Neural cell (in vitro differentiated cells): ENCODE results near the gene MAIP1. TPM values are rescaled to one million over a fixed set of nuclear protein-coding genes. Genes with fewer than 3 reads are reported as not detected.

ENCODE experiments used
- H2AFZ ChIP-seq: fragments of 200-600, 300-800 bp; sonication (generic), shearing (Covaris generic); 2 replicates; pipeline ENCODE4 v1.6.0; 2014; ENCODE audit warnings: low read depth, mild to moderate bottlenecking, antibody characterized with exemption, low read length, moderate library complexity
- H3F3A ChIP-seq: fragments of 200-600 bp; shearing (Covaris generic); 2 replicates; pipeline ENCODE4 v1.6.1; 2016; ENCODE audit warnings: mild to moderate bottlenecking, moderate library complexity, mixed read lengths, antibody characterized with exemption, low read length; ENCODE audit not compliant: insufficient read depth, poor library complexity, severe bottlenecking
- H3K27ac ChIP-seq: fragments of 200-600, 300-800 bp; sonication (generic), shearing (Covaris generic); 2 replicates; pipeline ENCODE4 v1.5.1; 2014; ENCODE audit warnings: mild to moderate bottlenecking, low read length, moderate library complexity
- H3K27me3 ChIP-seq: fragments of 300-800, 200-600 bp; sonication (generic), shearing (Covaris generic); 2 replicates; pipeline ENCODE4 v1.6.0; 2014; ENCODE audit warnings: mild to moderate bottlenecking, low read depth, low read length, moderate library complexity; ENCODE audit not compliant: insufficient read depth
- H3K36me3 ChIP-seq: fragments of 300-800, 200-600 bp; sonication (generic), shearing (Covaris generic); 2 replicates; pipeline ENCODE4 v1.5.1; 2014; ENCODE audit warnings: mild to moderate bottlenecking, antibody characterized with exemption, low read length, moderate library complexity; ENCODE audit not compliant: insufficient read depth
- H3K4me2 ChIP-seq: fragments of 300-800, 200-600 bp; sonication (generic), shearing (Covaris generic); 2 replicates; pipeline ENCODE4 v1.6.0; 2014; ENCODE audit warnings: mild to moderate bottlenecking, low read length
- H3K4me3 ChIP-seq: fragments of 300-800, 200-600 bp; sonication (generic), shearing (Covaris generic); 2 replicates; pipeline ENCODE4 v1.5.1; 2014; ENCODE audit warnings: mild to moderate bottlenecking, low read length, moderate library complexity
- H3K79me2 ChIP-seq: fragments of 200-600 bp; shearing (Covaris generic); replicated peaks from 2 replicates; pipeline ENCODE4 v1.6.0; 2014; ENCODE audit warnings: mild to moderate bottlenecking, low read length, moderate library complexity; ENCODE audit not compliant: insufficient read depth
- H3K9ac ChIP-seq: fragments of 300-800, 200-600 bp; sonication (generic), shearing (Covaris generic); 2 replicates; pipeline ENCODE4 v1.6.1; 2016; ENCODE audit warnings: mild to moderate bottlenecking, low read length, mixed read lengths
- H3K9me2 ChIP-seq: fragments of 200-600 bp; shearing (Covaris generic); 2 replicates; pipeline ENCODE4 v1.6.1; 2016; ENCODE audit warnings: mild to moderate bottlenecking, low read length, mixed read lengths; ENCODE audit not compliant: insufficient read depth
- H3K9me3 ChIP-seq: fragments of 200-600, 300-800 bp; sonication (generic), shearing (Covaris generic); 2 replicates; pipeline ENCODE4 v1.6.1; 2016; ENCODE audit warnings: mild to moderate bottlenecking, mixed run types, low read length, moderate library complexity, mixed read lengths
- H4K20me1 ChIP-seq: fragments of 200-600 bp; shearing (Covaris generic); 2 replicates; pipeline ENCODE4 v1.6.1; 2016; ENCODE audit warnings: mild to moderate bottlenecking, mixed run types; ENCODE audit not compliant: insufficient read depth
- CTCF ChIP-seq: fragments of 450-650 bp; IDR thresholded peaks from 2 replicates; pipeline ENCODE4 v1.5.1; 2014; ENCODE audit warnings: antibody characterized with exemption, mild to moderate bottlenecking, moderate library complexity; ENCODE audit not compliant: poor library complexity, severe bottlenecking
- EP300 ChIP-seq: fragments of 450-650 bp; conservative IDR thresholded peaks from 2 replicates; pipeline ENCODE4 v1.6.1; 2014; ENCODE audit warnings: antibody characterized with exemption, mild to moderate bottlenecking, moderate library complexity; ENCODE audit not compliant: poor library complexity, severe bottlenecking
- EZH2 ChIP-seq: fragments of 200-600, 300-800 bp; shearing (Covaris generic), sonication (generic); IDR thresholded peaks from 2 replicates; pipeline ENCODE4 v1.6.1; 2014; ENCODE audit warnings: antibody characterized with exemption, low read length, borderline replicate concordance, mild to moderate bottlenecking; ENCODE audit not compliant: insufficient read depth, poor library complexity, severe bottlenecking
- MXI1 ChIP-seq: fragments of 450-650 bp; conservative IDR thresholded peaks from 2 replicates; pipeline ENCODE4 v1.6.1; 2014; ENCODE audit warnings: antibody characterized with exemption, mild to moderate bottlenecking; ENCODE audit not compliant: poor library complexity, severe bottlenecking
- POLR2AphosphoS5 ChIP-seq: IDR thresholded peaks from 2 replicates; pipeline ENCODE4 v1.6.1; 2012
- RAD21 ChIP-seq: fragments of 450-650 bp; conservative IDR thresholded peaks from 2 replicates; pipeline ENCODE4 v1.6.1; 2014; ENCODE audit warnings: antibody characterized with exemption, mild to moderate bottlenecking, moderate library complexity
- REST ChIP-seq: IDR thresholded peaks from 2 replicates; pipeline ENCODE4 v1.6.1; 2012; ENCODE audit warnings: borderline replicate concordance
- SMC3 ChIP-seq: fragments of 450-650 bp; conservative IDR thresholded peaks from 2 replicates; pipeline ENCODE4 v1.6.1; 2014; ENCODE audit warnings: antibody characterized with exemption, mild to moderate bottlenecking, moderate library complexity; ENCODE audit not compliant: poor library complexity
- TAF1 ChIP-seq: IDR thresholded peaks from 2 replicates; pipeline ENCODE4 v1.6.1; 2012; ENCODE audit warnings: low read depth
- polyA plus RNA-seq: library from polyadenylated mRNA; depleted of rRNA; stranded (reverse); fragments of >200 nt; gene quantifications from 2 replicates; pipeline ENCODE4 v1.2.3, GENCODE V29; 2014

MAIP1 gene
- polyA plus RNA-seq, 1 donor from 2014 or later = 24.1 TPM

- no peak overlapping the region for H3K4me2 ChIP-seq
- H2AFZ ChIP-seq = no peak overlapping the region
- H3K4me3 ChIP-seq = no peak overlapping the region
- no peaks in the 10 kb centered on the region for H3K27me3 ChIP-seq
- no peak overlapping the region for H3K27ac ChIP-seq
- no peaks in the 10 kb centered on the region for H3K9me3 ChIP-seq
- no peaks in the 10 kb centered on the region for H3K79me2 ChIP-seq
- H3K9ac ChIP-seq = no peak overlapping the region
- no peaks in the 10 kb centered on the region for H3K9me2 ChIP-seq
- TF ChIP-seq TAF1 = no peak
- TF ChIP-seq SMC3 = no peak
- no peak for TF ChIP-seq RAD21
- H4K20me1 ChIP-seq = no peaks in the 10 kb centered on the region
- no peaks in the 10 kb centered on the region for H3K36me3 ChIP-seq
- H3F3A ChIP-seq = no peaks in the 10 kb centered on the region
These were observed 32.8 kb downstream of the MAIP1 start for GRCh38 chr2:199988151-199988550.

- Histone ChIP-seq H3K4me3 (no peak overlapping the region), H3K36me3 (no peaks in the 10 kb centered on the region), H3F3A (no peaks in the 10 kb centered on the region), H3K27me3 (no peaks in the 10 kb centered on the region), H3K9me3 (no peaks in the 10 kb centered on the region), H3K27ac (no peak overlapping the region), H3K9ac (no peak overlapping the region), H2AFZ (no peak overlapping the region), H3K4me2 (no peak overlapping the region), H4K20me1 (no peaks in the 10 kb centered on the region), H3K79me2 (no peaks in the 10 kb centered on the region), H3K9me2 (no peaks in the 10 kb centered on the region)
- TF ChIP-seq REST (no peak), MXI1 (no peak)
These were observed 34.4 kb downstream of the MAIP1 start for GRCh38 chr2:199989822-199990221.

- Histone ChIP-seq H3K79me2 (no peaks in the 10 kb centered on the region), H3K27ac (no peak overlapping the region), H3F3A (no peaks in the 10 kb centered on the region), H3K36me3 (no peaks in the 10 kb centered on the region), H3K9me3 (no peaks in the 10 kb centered on the region), H3K27me3 (no peaks in the 10 kb centered on the region), H3K9me2 (no peaks in the 10 kb centered on the region), H3K9ac (no peak overlapping the region), H3K4me2 (no peak overlapping the region), H2AFZ (no peak overlapping the region), H4K20me1 (no peaks in the 10 kb centered on the region), H3K4me3 (no peak overlapping the region)
- no peak for TF ChIP-seq POLR2AphosphoS5
- no peak for TF ChIP-seq EZH2
- TF ChIP-seq SMC3 = no peak
- TF ChIP-seq RAD21 = no peak
- no peak for TF ChIP-seq MXI1
- TF ChIP-seq CTCF = no peak
- no peak for TF ChIP-seq EP300
- no peak for TF ChIP-seq REST
- no peak for TF ChIP-seq TAF1
These were observed 36.3 kb downstream of the MAIP1 start for GRCh38 chr2:199991691-199992090.
